ENCODE results near the gene COPB2. TPM values are rescaled to one million over a fixed set of nuclear protein-coding genes. Genes with fewer than 3 reads are reported as not detected.
A peak's percentile ranks its signal among the peaks of the same experiment; 100 is the strongest.

The COPB2 gene
- total RNA-seq, 4 donors from 2014 or later, result 46.1 to 63.6 (median 53.6) TPM

DNA sequence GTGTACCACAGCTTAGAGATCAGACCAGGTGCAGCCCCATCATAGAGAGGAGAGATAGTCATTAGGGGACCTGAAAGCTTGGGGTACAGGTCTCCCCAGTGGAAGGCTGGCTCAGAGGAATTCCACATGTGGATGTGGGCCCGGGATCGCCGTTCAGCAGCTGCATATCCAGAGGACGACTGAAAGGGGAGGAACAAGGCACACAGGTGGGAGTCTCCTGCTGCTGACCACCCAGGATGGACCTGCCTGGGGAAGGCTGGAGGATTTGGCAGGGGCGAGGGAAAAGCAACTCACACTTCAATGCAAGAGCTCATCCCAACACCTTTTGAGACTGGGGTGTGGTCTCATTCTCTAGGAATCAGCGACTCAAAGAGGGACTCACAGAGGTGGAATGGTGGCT, 70.6 kb downstream of the COPB2 start:
- DNase-seq (ENCODE audit: low spot score in 2 of 2), result peak in 1 of 2 donors; percentile 71
- H3K4me3 ChIP-seq (ENCODE audit: low read depth, poor library complexity, severe bottlenecking), result no peak overlapping the region
- no peak for TF ChIP-seq POLR2A (IDR thresholded peaks at IDR 0.05)
- no peak for TF ChIP-seq CTCF (IDR thresholded peaks at IDR 0.05)
- WGBS, 2 donors, result 80 to 84% methylated on average over 6 of the region's 6 CpGs
- intact Hi-C loops (cut with DNase I; ENCODE audit: low total_unique reads), result no loop called here

DNA sequence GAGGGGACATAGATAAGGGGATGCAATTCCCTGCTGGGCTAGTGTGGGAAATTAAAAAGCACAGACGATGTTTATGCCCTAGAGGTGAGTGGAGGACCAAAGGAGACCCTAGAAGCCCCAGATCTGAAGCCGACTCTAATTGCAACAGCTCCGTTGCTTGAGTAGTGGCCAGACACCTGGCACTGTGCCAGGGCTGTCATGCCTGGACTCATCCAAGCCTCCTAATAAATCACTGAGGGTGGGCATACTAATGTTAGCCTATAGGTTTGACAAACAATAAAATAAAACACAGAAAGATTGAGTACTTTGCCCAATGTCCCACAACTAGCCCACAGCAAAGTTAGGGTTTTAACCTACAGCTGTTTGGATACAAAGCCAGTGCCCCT, 71.0 kb downstream of the COPB2 start:
- DNase-seq (ENCODE audit: low spot score in 2 of 2), result peak in 1 of 2 donors; percentile 68
- intact Hi-C loops (cut with DNase I; ENCODE audit: low total_unique reads), result no loop called here
- no peak for TF ChIP-seq CTCF (IDR thresholded peaks at IDR 0.05)
- no peak for TF ChIP-seq POLR2A (IDR thresholded peaks at IDR 0.05)
- 31 to 34% methylated on average over 3 of the region's 3 CpGs for WGBS, 2 donors
- no peak overlapping the region for H3K4me3 ChIP-seq (ENCODE audit: low read depth, poor library complexity, severe bottlenecking)

DNA sequence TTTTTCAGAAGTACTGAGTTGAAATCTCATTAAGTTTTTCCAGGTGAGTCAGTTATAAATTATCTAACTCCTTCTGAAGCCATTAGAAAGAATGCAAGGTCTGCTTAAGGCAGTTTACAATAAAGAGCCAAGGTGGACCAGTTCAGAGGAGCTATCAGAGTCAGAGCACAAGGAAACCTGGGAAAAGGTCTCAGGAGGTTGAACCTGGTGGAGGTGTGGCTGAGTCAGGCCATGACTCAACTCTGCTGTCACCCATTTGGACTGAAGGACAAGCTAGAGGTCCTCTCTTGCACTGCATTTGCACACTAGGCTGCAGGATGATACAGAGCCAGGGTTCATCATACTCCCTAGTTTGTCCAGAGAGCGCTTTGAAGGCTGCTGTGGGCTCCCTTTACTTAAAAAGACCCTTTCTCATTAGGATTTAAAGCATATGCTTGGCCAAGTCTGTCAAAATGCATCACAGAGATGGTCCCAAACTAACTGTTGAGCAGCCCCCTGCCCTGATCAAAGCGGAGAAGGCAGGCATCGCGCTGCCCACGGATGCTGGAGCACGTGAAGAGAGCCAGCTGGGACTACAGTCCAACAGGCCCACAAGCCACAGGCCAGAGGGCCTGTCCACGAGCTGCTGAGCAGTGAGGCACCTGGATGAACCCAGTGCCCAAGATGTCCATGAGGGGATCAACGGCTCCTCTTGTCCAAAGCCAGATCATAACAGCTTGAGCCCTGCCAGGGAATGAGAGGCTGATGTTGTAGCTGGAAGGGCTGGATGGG, 71.6 kb downstream of the COPB2 start:
- no peak for TF ChIP-seq POLR2A (IDR thresholded peaks at IDR 0.05)
- intact Hi-C loops (cut with DNase I; ENCODE audit: low total_unique reads), result no loop called here
- H3K4me3 ChIP-seq (ENCODE audit: low read depth, poor library complexity, severe bottlenecking), result no peak overlapping the region
- 91 to 94% methylated on average over 8 of the region's 8 CpGs for WGBS, 2 donors
- peak in 1 of 2 donors; percentile 63 for DNase-seq (ENCODE audit: low spot score in 2 of 2)

DNA sequence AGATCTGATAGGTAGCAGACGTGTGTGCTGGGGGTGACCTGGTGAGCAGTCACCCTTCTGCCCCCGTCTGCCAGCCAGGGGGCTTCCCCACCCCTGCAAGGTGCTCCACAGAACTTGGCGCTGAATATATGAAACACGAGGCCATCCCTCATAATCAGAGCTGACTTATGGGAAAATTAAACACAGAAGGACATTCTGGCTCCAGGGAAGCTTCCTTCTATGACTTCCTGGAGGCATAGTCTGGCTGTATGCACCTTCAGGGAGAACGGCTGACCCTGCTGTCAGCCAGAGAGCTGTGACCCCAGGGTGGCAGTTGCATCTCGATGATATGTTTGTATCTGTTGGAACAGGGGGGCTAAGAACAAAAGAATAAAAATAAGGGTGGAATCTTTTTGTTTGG, 72.2 kb downstream of the COPB2 start:
- peak in 1 of 2 donors; percentile 15 for DNase-seq (ENCODE audit: low spot score in 2 of 2)
- 33 to 51% methylated on average over 6 of the region's 6 CpGs for whole genome bisulfite sequencing, 2 donors
- TF ChIP-seq CTCF (IDR thresholded peaks at IDR 0.05) (no peak), POLR2A (IDR thresholded peaks at IDR 0.05) (no peak)
- H3K4me3 ChIP-seq (ENCODE audit: low read depth, poor library complexity, severe bottlenecking), result no peak overlapping the region
- intact Hi-C loops (cut with DNase I; ENCODE audit: low total_unique reads), result no loop called here

- intact Hi-C loops (cut with DNase I; ENCODE audit: low total_unique reads), result no loop called here
- no peak for TF ChIP-seq POLR2A (IDR thresholded peaks at IDR 0.05)
- no peak for TF ChIP-seq CTCF (IDR thresholded peaks at IDR 0.05)
- H3K4me3 ChIP-seq (ENCODE audit: low read depth, poor library complexity, severe bottlenecking), result no peak overlapping the region
- WGBS, 2 donors, result 77 to 79% methylated on average over 5 of the region's 5 CpGs
- no peak for DNase-seq (ENCODE audit: low spot score in 2 of 2)
These were observed 75.5 kb downstream of the COPB2 start for GRCh38 chr3:139313921-139314320.

DNA sequence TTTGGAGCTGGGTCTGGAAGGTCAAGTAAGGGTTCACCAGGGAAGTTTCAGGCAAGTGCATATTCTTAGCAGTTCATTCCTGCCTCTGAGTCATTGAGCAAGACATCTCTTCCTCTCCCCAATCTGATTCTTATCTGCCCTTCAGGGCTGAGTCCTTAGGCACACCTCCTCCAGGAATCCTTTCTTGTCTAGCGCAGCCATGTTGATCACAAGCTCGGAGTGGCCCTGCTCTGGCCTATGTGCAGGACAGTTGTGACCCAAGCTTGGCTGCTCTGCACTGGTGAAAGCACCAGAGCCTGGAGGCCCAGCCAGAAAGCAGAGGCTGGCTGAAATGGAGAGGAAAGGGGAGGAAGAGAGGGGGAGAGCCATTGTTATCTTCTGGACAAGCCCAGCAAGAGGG, 76.5 kb downstream of the COPB2 start:
- 79 to 87% methylated on average over 2 of the region's 2 CpGs for WGBS, 2 donors
- intact Hi-C loops (cut with DNase I; ENCODE audit: low total_unique reads), result no loop called here
- no peak for DNase-seq (ENCODE audit: low spot score in 2 of 2)
- H3K4me3 ChIP-seq (ENCODE audit: low read depth, poor library complexity, severe bottlenecking), result no peak overlapping the region
- TF ChIP-seq POLR2A (IDR thresholded peaks at IDR 0.05) (no peak), CTCF (IDR thresholded peaks at IDR 0.05) (no peak)
